HG02798 (cell line): Measurements from ENCODE around the gene ZBED1.
"Not testable (repeated sequence)": the region's sequence is repeated elsewhere in the genome, so short reads cannot be mapped to it uniquely, and the experiment has no call there.

Source experiments
- ATAC-seq: cut with Tn5 transposase; IDR thresholded peaks from one replicate; pipeline ENCODE4 v1.9.1; 2021; ENCODE audit warnings: mild to moderate bottlenecking; ENCODE audit not compliant: unreplicated experiment, poor library complexity

ZBED1 gene

DNA sequence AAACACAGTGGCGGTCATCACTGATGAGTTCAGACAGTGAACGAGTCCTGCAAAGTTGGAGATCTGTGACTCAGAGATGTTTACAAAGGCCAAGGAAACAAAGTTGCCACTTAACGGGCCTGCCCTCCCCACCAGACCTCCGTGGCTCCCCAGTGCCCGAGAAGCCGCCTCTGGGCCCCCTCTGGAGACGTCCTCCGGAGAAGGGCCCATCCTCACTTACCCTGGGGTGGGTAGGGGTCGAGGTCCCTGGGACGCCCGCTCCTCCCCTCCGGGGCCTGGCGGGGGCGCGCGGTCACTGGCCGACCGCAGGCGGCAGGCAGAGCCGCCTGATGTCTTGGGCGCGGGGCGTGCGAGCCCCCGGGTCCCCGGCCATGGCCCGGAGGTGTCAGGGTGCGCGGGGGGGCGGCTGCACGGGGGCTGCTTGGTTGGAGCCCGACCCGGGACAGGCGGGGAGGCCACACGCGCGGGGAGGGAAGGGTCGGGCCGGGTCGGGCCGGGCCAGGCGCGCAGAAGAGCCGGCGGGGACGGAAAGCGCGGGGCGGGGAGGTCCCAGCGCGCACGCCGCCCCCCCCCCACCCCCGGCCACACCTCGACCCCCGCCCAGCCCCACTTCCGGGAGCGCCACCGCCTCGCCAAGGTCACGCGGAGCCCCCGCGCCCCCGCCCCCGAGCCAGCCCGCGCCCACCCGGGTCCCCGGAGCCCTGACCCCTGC is 529 bp downstream of the ZBED1 start:
- ATAC-seq, result peak; percentile 43

DNA sequence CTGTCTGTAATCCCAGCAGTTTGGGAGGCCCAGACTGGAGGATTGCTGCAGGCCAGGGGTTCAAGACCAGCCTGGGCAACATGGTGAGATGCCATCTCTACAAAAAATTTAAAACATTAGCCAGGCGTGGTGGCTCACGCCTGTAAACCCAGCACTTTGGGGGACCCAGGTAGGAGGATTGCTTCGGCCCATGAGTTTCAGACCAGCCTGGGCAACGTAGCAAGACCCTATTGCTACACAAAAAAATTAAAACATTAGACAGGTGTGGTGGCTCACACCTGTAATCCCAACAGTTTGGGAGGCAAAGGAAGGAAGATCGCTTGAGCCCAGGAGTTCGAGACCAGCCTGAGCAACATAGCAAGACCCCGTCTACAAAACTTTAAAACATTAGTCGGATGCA is 1.3 kb downstream of the ZBED1 start:
- ATAC-seq, result no peak

DNA sequence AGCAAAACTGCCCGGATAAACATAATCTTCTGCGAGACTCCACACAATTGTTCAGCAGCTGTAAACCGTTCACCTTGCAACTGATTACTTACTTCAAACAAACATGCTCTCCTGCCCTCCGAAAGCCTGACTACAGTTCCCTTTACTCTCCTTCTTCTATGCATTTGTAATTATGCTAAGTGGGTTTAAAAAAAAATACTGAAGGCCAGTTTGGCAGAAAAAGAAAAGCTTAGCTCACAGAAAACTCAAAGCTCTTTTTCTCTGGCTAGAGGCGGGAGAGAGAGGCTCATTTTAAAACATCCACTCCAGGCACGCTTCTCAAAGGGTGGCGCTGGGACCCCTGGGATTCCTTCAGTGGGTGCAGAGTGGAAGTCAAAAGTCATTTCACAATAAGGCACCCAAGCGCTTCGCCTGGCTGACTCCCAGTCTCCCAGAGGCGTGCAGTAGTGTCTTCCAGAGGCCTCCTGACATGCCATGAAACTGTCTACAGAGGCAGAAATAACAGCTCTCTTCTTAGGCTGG is 1.9 kb downstream of the ZBED1 start:
- no peak for ATAC-seq

DNA sequence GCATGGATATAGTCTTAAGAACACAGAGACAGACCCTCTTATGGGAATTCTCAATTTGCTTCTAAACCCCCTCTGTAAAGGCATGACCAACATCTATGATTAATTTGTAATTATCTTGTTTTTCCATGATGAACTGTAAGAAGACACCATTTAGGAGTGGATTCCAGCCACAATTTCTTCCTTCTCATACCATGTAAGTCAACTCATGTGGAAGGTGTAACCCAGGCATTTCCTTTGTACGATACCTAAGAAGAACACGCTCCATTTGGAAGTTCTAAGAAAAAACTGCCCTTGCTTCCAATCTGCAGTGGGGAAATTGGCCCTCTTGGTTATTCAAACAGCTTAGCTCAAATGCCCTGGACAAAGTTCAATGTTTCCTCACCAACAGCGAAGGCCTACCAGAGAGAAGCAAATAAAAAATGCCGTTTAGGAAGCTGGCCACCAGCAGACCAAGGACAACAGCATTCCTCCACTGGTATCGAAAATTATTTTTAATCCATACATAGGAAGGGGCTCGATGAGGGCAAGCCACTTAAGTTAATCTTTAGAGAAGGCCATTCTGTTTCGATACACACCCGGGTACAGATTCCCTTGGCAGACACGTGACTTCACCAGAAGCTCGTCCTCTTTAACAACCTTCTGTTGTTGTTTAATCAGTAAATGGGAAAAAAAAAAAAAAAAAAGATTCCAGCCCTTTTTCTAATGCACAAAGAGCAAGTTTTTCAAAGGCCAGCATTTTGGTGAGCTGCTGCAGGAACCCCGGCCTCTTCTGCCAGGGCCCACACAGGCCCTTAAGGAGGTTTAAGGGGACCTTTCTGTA is 2.6 kb downstream of the ZBED1 start:
- no peak for ATAC-seq

DNA sequence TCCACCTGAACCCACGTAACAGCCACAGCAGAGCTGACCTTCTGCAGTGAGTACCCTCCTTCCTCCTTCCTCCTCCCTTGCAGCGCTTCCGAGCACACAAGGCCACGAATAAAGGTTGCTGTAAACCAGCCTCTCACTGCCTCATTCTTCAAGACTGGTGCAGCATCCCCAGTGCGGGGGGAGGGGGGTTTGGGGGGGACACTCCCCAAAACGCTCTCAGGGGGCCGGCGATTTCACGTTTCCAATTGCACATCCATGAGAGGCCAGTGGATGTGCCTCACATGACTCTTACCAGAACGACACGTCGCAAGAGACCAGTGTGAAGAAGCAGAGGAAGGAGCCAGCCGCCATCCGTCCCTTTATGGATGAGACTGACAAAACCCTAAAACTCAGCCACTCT is 5.2 kb downstream of the ZBED1 start:
- no peak for ATAC-seq

DNA sequence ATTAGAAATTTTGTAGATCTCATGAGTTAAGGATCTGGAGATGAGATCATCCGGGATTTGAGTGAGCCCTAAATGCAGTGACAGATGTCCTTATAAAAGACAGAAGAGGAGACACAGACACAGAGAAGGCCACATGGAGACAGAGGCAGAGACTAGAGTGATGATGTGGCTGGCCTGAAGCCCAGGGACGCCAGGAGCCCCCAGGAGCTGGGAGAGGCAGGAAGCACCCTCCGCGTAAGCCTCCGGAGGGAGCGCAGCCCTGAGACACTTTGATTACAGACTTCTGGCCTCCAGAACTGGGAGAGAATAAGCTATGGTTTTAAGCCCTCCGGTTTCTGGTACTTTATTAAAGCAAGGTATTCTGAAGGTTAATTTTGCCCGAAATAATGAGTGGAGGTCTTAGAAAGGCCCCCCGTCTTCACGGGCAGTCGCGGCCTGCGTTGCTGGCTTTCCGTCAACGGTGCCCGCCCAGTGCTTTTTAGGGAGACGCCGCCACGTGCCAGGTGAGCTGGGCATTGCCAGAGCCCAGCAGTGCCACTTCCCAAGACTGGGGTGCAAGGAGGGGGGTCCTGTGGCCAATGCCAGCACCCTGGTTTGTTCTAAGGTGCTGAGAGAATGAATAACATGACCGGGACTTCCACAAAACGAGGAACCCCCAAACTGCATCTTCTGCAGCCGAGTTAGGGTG is 8.1 kb downstream of the ZBED1 start:
- ATAC-seq, result no peak

DNA sequence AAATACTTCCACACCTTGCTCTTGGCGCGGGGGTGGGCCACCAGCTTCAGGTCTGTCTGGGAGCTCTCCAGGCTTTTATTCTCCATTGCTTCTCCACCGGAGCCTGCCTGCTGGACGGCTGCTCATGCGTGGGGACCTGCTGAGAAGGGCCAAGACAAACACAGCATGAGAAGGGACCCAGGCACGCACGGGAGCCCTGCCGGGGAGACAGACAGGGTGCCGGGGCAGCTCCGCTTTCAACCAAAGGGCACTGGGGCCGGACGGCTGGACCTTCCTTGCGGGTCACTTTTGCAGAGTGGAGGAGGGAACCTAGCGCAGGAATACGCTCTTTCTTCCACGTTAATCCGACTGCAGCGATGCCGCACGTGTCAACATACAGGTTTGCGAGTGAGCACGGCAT is 10.1 kb downstream of the ZBED1 start:
- no peak for ATAC-seq

DNA sequence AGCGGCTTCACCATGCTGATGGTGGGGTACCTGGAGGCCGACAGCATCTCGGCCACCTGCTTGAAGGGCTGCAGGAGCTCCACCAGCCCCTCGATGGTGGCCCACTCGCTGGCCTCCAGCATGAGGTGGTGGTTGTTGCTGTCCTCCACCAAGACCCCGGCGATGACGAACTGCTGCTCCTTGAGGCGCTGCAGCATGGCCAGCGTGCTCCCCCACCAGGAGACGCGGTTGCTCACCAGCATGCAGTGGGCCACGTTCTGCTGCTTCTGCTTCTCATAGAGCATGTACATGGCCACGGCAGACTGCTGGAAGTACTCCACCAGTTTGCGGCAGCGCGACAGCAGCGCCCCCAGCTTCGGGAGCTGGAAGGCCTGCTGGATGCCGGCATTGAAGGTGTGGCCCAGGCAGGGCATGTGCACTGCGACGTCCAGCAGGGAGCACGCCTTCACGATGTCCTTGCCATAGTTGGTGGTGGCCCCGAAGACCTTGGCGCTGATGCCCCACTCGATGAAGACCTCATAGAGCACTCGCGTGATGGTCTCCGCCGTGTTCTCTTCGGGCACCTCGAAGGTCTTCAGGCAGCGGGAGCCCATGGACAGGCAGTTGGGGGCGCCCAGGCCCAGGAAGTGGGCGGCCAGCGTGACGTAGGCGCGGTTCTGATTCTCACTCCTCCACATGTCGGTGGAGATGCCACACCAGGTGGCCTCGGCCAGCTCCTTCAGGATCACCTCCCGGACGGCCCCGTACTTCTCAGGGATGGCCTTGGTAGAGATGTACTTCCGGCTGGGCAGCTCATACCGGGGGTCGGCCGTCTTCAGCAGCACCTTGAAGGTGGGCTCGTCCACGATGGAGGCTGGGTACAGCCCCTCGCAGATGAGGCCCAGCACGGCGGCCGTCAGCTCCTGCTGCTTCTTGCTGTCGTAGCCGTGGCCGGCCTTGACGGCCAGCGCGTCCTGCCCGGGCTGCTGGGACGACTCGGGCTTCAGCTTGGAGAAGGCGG is 11.0 kb downstream of the ZBED1 start:
- no peak for ATAC-seq

DNA sequence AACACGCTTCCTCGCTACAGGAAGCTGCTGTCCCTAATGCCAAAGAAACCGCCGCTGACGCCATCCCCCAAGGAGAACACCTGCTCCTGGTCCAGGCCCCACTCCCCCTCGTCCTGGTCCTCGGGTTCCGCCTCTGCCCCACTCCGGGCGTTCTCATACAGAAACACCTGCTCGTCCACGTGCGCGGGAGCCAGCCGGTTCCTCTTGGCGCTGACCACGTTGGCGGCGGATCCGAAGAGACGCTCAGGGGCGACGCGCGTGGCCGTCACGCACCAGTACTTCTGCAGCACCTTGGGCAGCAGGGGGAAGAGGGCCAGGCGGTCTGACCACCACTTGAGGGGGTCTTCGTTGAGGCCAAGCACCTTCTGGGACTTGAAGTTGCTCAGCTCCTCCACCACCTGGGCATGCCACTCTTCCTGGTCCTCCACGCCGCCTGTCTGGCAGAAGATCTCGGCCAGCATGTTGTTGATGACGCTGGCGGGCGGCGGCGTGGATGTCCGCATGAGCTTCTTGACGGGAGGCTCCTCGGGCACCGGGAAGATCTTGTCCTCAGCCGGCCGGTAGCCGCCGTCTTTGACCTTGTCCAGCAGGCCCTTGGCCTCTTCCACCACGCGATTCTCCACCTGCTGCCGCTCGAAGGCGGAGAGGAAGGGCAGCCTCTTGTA is 12.0 kb downstream of the ZBED1 start:
- no peak for ATAC-seq

DNA sequence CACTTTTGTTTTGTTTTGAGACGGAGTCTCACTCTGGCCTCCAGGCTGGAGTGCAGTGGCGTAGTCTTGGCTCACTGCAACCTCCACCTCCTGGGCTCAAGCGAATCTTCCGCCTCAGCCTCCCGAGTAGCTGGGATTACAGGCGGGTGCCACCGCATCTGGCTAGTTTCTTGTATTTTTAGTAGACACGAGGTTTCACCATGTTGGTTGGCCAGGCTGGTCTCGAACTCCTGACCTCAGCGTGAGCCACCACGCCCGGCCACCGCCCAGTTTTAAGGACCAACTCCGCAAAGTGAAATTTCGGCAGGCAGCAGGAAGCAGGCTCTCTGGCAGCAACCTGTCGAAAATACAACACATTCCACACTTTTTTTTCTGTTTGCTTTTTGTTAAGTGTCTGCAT is 13.4 kb downstream of the ZBED1 start:
- ATAC-seq, result no peak

DNA sequence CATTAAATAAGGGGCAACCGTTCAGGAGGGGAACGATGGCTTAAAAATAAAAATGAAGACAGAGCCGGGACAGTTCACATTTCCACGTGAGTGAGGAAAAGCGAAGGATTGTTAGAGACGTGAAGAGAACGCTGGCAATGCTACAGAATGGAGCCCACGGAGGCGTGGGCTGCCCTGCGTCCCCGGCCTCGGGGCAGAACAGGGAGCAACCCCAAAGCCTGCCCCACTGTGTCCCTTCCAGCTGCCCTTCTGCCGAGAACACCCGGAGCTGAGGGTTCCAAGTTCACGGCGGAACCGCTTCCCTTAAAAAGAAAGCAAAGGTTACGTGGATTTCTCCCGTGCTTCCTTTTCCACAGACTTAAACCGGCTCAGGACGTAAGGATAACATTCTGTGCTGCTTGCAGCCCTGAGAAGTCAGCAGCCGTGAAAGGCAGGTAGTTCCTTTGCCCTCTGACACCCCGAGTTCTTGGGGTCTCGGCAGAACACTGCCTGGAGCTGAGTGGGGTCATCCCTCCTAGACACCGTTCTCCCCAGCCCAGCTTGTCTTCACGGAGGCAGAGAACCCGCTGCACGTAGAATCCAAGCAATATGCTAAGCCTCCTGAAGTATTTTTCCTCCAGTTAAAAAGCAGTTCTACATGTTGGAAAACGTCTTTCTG is 14.2 kb downstream of the ZBED1 start:
- no peak for ATAC-seq

DNA sequence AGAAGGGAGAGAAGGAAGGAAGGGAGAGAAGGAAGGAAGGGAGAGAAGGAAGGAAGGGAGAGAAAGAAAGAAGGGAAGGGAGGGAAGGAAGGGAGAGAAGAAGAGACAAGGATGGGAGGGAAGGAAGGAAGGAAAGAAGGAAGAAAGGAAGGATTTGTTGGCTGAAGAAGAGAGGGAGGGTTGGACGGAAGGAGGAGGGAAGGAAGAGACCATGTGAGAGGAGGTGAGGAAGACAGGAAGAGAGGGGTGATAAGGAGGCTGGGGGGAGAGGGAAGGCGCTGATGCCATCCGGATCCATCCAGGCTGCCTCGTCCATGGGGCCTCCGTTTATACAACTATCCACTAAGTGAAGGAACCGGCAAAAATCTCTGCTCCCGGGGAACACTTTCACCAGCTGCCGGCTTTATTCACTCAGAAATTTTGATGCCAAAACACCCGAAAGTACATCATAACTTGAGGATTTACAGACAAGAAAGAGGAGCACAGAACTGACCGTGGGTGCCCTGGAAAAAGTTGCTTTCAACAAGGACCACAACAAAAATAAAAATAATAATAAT is 14.9 kb downstream of the ZBED1 start:
- ATAC-seq, result no peak

DNA sequence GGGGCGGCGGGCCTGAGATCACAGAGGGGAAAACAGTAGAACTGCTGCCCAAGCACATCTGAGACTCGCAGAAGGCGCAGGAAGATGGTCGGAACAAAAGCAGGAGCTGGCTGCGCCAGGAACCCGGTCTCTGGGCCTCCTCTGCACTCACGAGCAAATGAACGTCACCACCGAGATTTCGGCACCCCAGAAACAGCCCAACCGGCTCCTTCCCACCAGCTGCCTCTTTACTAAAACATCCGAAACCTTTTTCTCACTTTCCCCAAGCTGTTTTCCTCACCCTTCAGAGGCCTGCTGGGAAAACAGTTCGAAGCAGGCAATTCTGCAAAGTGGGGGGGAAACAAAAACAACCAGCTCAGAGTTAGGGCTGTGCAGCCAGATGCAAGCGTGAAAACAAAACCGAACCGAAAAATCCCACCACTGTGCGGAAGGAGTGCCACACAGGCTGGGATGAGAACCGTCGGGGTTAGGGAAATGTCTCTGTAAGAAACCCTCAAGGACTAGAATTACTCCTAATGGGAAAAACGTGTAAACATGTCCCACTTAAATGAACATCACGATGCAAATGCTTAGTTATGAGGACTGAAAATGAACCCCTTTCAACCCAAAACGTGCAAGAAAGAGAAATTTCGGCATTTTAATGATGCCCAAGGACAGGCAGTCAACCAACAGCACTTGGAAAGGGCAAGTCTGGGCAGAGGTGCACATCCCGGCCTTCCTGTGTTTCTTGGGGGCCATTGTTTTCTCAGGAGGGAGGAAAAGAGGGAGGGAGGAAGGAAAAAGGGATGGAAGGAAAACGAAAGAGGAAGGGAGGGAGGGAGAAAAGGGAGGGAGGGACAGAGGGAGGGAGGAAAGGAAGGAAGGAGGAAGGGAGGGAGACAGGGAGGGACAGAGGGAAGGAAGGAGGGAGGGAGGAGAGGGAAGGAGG is 15.8 kb downstream of the ZBED1 start:
- ATAC-seq, result no peak

DNA sequence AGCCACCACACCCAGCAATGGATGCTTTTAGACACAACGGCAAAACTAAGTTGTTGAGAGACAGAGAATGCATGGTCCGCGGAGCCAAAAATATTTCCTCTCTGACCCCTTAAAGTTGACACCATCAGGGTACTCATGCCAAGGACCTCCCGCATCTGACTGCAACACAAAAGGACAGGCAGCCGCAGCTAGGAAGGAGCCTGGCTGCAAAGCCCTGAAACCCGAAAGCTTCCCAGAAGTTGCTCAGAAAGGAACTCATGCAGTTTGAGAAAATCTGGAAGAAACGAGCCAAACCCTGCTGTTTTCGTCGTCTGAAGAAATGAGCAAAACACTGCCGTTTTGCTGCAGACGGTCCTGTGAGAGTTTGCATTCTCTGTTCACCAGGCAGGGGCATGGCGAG is 16.5 kb downstream of the ZBED1 start:
- no peak for ATAC-seq

DNA sequence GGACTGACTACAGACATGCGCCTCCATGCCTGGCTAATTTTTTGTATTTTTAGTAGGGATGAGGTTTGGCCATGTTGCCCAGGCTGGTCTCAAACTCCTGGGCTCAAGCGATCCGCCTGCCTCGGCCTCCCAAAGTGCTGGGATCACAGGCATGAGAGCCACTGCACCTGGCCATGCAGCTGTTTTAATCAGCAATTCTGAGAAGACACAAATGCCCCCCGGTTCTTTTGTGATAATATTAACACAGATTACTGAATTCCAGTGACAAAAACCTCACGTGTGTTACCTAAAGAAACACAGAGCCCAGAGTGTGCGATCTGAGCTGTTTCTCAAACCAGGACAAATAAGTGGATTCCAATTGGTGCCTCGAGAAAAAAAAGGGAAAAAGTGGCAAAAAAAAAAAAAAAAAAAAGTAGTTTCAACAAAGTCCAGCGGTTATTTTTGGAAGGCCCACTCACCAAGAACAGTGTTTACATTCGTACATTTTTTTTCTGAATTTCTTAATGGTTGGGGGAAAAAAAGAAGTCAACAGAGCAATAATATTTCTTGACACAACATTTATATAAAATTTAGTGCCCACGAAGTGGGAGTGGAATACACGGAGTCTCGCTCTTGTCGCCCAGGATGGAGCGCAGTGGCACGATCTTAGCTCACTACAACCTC is 17.2 kb downstream of the ZBED1 start:
- ATAC-seq, result no peak

DNA sequence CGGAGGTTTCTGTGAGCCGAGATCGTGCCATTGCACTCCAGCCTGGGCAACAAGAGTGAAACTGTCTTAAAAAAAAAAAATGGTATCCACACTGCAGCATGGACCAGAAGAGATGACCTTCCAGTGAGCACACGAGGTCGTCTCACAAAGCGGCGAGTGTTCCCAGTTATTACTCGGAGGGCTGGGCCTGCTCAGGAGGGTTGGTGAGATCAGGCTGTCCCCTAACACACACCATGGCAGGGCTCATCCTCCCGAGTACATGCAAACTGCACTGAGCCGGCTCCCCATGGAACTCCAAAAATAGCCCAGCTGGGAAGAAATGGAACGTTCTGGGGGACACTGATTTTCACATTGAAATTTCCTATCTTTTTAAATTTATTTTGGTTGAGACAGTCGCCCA is 19.2 kb downstream of the ZBED1 start:
- not testable (repeated sequence) for ATAC-seq

DNA sequence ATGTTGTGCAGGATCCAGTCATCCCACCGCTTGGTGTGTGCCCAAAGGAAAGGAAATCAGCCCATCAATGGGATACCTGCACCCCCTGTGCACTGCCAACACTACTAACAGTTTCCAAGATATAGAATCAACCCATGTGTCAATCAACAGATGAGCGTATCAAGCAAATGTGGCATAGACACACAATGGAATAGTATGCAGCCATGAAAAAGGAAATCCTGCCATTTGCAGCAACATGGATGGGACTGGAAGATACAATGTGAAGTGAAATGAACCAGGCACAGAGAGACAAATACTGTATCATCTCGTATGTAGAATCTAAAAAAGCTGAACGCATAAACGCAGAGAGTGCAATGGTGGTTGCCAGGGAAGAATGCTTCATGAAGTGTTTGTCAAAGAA is 20.8 kb downstream of the ZBED1 start:
- ATAC-seq, result not testable (repeated sequence)
